ENCODE results near the gene ASF1B.

DNA sequence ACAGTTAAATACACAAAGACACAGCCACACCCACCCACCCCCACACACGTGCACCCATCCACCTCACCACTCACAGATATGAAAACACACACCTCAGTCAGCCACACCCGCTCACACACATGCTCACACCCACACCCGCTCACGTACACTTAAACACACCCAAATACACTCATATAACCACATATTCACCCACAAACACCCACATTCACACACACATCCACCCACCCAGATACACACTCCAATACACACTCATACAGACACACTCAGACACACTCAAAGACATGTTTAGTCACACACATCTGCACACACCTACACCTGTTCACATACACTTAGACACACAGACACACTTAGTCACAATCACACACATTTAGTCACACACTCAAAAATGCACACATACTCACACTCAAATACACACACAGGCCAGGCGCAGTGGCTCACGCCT lies 39.0 kb upstream of the ASF1B start:
- TF ChIP-seq CTCF (conservative IDR thresholded peaks at IDR 0.05) (no peak), ZFX (IDR thresholded peaks at IDR 0.05) (no peak)
